ENCODE measurements around the gene MAP7D1. TPM values are rescaled to one million over a fixed set of nuclear protein-coding genes. Genes with fewer than 3 reads are reported as not detected.

Gene MAP7D1
- total and polyA plus RNA-seq, 10 of the 15 experiments (the other 5 are each of a cell fraction or from before 2014, with no cell fraction given), result 4.4 to 97.6 (median 24.2) TPM

DNA sequence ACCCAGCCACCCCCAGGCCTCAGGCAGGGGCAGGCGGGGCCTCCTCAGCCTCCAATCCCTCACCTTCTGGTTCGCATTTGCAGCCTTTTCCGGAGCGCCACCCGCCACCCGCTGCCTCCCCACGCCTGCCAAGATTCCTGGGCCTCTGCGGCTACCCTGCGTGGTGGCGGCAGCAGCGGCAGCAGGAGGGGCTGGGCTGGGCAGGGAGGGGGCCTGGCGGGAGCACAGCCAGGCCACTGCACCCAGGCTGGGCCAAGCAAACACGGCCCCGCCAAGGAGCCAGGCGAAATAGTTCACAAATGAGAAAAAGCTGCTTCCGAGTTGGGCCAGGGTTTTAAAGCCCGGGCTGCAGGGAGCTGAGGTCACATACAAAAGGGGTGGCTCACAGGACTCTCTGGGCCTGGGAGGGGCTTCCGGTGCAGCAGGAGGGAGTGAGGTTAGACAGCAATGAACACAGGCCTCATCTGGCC, 40.7 kb upstream of the MAP7D1 start:
- DNase-seq (ENCODE audit: low read depth, low spot score), result no peak
- in situ Hi-C loops (cut with MboI) (no loop called here), intact Hi-C loops (cut with micrococcal nuclease; ENCODE audit: unreplicated experiment) (no loop called here)
- no TSS peak for BruUV-seq (replicated peaks)
- WGBS (ENCODE audit: insufficient coverage, insufficient replicate concordance, low lambda C conversion rate, missing lambda C conversion rate), result 64% methylated on average over 18 of the region's 18 CpGs
- Histone ChIP-seq H3K4me3 (no peak overlapping the region), H3K9me3 (replicated peaks; ENCODE audit: control insufficient read depth, insufficient read depth, low read length) (no peaks in the 10 kb centered on the region), H3K4me2 (ENCODE audit: control insufficient read depth, insufficient read depth) (no peak overlapping the region), H3K27ac (ENCODE audit: control insufficient read depth, insufficient read depth) (no peak overlapping the region), H3K9ac (ENCODE audit: control insufficient read depth, insufficient read depth, low read length) (no peak overlapping the region), H2AFZ (ENCODE audit: control insufficient read depth, low read depth, low read length) (no peak overlapping the region), H3K27me3 (replicated peaks in 1 of 2; ENCODE audit: control insufficient read depth in 2 of 2, insufficient read depth in 2 of 2, low read length in 1 of 2) (no peaks in the 10 kb centered on the region; a peak in 2 of 4 replicates), H4K20me1 (ENCODE audit: control insufficient read depth, insufficient read depth) (no peaks in the 10 kb centered on the region), H3K4me1 (ENCODE audit: control insufficient read depth, insufficient read depth, low read length) (no peaks in the 10 kb centered on the region), H3K79me2 (ENCODE audit: control insufficient read depth, insufficient read depth, low read length) (no peaks in the 10 kb centered on the region), H3K36me3 (ENCODE audit: control insufficient read depth in 2 of 2, insufficient read depth in 2 of 2, low read length in 1 of 2) (no peaks in the 10 kb centered on the region)
- RAD21 ChIA-PET (ENCODE audit: unreplicated experiment), result interaction anchor here (0.6 to 1.7 kb wide), 2 partner anchors 20 to 340 kb away, joined by 4 to 7 read pairs; no protein-coding TSS in a partner anchor
- CTCF ChIA-PET, result interaction anchor here (1.1 kb wide), 1 partner anchor 19 kb away, joined by 3 read pairs; no protein-coding TSS in a partner anchor
- TF ChIP-seq, protein P1, sequence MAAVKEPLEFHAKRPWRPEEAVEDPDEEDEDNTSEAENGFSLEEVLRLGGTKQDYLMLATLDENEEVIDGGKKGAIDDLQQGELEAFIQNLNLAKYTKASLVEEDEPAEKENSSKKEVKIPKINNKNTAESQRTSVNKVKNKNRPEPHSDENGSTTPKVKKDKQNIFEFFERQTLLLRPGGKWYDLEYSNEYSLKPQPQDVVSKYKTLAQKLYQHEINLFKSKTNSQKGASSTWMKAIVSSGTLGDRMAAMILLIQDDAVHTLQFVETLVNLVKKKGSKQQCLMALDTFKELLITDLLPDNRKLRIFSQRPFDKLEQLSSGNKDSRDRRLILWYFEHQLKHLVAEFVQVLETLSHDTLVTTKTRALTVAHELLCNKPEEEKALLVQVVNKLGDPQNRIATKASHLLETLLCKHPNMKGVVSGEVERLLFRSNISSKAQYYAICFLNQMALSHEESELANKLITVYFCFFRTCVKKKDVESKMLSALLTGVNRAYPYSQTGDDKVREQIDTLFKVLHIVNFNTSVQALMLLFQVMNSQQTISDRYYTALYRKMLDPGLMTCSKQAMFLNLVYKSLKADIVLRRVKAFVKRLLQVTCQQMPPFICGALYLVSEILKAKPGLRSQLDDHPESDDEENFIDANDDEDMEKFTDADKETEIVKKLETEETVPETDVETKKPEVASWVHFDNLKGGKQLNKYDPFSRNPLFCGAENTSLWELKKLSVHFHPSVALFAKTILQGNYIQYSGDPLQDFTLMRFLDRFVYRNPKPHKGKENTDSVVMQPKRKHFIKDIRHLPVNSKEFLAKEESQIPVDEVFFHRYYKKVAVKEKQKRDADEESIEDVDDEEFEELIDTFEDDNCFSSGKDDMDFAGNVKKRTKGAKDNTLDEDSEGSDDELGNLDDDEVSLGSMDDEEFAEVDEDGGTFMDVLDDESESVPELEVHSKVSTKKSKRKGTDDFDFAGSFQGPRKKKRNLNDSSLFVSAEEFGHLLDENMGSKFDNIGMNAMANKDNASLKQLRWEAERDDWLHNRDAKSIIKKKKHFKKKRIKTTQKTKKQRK (IDR thresholded peaks at IDR 0.05; ENCODE audit: low read depth, low read length), result no peak
- TF ChIP-seq BCL3 (IDR thresholded peaks at IDR 0.05; ENCODE audit: borderline replicate concordance, insufficient read depth, low read depth, low read length, poor library complexity, severe bottlenecking) (no peak), IRF4 (IDR thresholded peaks at IDR 0.05; ENCODE audit: low read depth, low read length) (no peak), SMAD5 (IDR thresholded peaks at IDR 0.05; ENCODE audit: low read depth) (no peak), POLR2AphosphoS2 (IDR thresholded peaks at IDR 0.05; ENCODE audit: low read depth, low read length) (no peak), HCFC1 (IDR thresholded peaks at IDR 0.05; ENCODE audit: low read length) (no peak), MYC (IDR thresholded peaks at IDR 0.05; ENCODE audit: insufficient read depth, insufficient read length, insufficient replicate concordance, low read length, severe bottlenecking) (no peak), POLR2A (IDR thresholded peaks at IDR 0.05; ENCODE audit: low read depth, low read length) (no peak), NBN (IDR thresholded peaks at IDR 0.05) (no peak), RB1 (IDR thresholded peaks at IDR 0.05; ENCODE audit: borderline replicate concordance) (no peak), CEBPB (IDR thresholded peaks at IDR 0.05; ENCODE audit: borderline replicate concordance in 1 of 2, low read depth in 2 of 2, low read length in 2 of 2) (no peak), BRCA1 (IDR thresholded peaks at IDR 0.05; ENCODE audit: low read depth, low read length) (no peak), EP300 (IDR thresholded peaks at IDR 0.05; ENCODE audit: borderline replicate concordance in 1 of 2, control insufficient read depth in 1 of 2, low read depth in 2 of 2, low read length in 2 of 2) (no peak)
- TF ChIP-seq, protein P2, sequence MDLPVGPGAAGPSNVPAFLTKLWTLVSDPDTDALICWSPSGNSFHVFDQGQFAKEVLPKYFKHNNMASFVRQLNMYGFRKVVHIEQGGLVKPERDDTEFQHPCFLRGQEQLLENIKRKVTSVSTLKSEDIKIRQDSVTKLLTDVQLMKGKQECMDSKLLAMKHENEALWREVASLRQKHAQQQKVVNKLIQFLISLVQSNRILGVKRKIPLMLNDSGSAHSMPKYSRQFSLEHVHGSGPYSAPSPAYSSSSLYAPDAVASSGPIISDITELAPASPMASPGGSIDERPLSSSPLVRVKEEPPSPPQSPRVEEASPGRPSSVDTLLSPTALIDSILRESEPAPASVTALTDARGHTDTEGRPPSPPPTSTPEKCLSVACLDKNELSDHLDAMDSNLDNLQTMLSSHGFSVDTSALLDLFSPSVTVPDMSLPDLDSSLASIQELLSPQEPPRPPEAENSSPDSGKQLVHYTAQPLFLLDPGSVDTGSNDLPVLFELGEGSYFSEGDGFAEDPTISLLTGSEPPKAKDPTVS (IDR thresholded peaks at IDR 0.05; ENCODE audit: low read depth, low read length), result no peak
- TF ChIP-seq, protein P3, sequence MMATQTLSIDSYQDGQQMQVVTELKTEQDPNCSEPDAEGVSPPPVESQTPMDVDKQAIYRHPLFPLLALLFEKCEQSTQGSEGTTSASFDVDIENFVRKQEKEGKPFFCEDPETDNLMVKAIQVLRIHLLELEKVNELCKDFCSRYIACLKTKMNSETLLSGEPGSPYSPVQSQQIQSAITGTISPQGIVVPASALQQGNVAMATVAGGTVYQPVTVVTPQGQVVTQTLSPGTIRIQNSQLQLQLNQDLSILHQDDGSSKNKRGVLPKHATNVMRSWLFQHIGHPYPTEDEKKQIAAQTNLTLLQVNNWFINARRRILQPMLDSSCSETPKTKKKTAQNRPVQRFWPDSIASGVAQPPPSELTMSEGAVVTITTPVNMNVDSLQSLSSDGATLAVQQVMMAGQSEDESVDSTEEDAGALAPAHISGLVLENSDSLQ (IDR thresholded peaks at IDR 0.05), result no peak
- SMC1A ChIA-PET (ENCODE audit: uncharacterized antibody, unreplicated experiment), result interaction anchor here (1.1 kb wide), 1 partner anchor 99 kb away, joined by 3 read pairs; no protein-coding TSS in a partner anchor
- no peak for FAIRE-seq
- peak; percentile 44; the same call in 2 of the 3 replicates for ATAC-seq
- POLR2A ChIA-PET, result no interaction called here
